ENCODE measurements around the gene NPTN. TPM values are rescaled to one million over a fixed set of nuclear protein-coding genes. Genes with fewer than 3 reads are reported as not detected.

The NPTN gene
- total and polyA plus RNA-seq, 2 donors (not counting 1 experiment from before 2014, with no cell fraction given): 152 to 372 TPM

DNA sequence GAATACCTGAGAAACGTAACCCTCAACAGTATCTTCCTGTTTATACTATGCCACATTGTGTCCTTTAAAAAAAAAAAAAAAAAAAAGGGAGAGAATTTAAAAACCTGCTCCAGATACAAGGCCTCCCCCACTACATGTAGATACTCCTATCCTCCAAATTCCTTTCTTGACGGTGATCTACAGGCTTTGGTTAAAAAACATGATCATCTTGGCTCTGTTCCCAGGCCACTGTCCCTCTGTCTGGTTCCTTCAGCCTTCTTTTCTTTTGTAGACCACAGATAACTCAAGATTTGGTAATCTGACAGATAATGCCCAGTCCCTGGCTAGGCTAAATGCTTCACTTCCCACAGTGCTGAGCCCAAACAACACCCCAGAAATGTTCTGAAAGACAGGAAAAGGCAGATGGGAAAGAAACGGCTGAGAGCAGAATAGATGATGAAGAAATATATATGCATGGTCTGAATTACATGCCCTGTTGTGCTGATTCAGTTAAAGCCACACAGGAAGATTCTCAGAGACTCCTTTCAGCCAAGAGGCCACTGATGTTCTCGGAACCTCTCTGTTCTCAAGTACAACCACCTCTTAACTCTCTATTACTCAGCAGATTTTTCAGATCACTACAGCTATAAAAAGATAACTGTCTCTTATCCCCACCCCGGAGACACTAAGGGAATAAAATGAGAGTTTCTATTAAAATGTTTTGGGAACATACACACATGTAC is 48.3 kb downstream of the NPTN start:
- H2AFZ ChIP-seq (ENCODE audit: low read length): no peak overlapping the region
- no peaks in the 10 kb centered on the region for H3K4me1 ChIP-seq (ENCODE audit: control insufficient read depth, extremely low read depth, insufficient read depth, low read length)
- H3K79me2 ChIP-seq (ENCODE audit: control insufficient read depth, insufficient read depth, low read length): no peaks in the 10 kb centered on the region
- DNase-seq (ENCODE audit: low read depth in 2 of 2): peak in 1 of 2 donors; percentile 15
- H3K9ac ChIP-seq (ENCODE audit: insufficient read depth, low read length): no peak overlapping the region
- no peak overlapping the region for H3K27ac ChIP-seq (ENCODE audit: insufficient read depth, low read length)
- H3K4me3 ChIP-seq (replicated peaks in 1 of 4; ENCODE audit: control extremely low read depth in 1 of 4, insufficient read depth in 1 of 4, low read depth in 3 of 4, low read length in 4 of 4): no peak overlapping the region
- H3K36me3 ChIP-seq (ENCODE audit: control insufficient read depth, insufficient read depth, low read length): peaks cover 7% of the 10 kb centered on the region
- no peak for TF ChIP-seq EZH2 (IDR thresholded peaks at IDR 0.05; ENCODE audit: low read length, missing control alignments)
- TF ChIP-seq, protein P1, sequence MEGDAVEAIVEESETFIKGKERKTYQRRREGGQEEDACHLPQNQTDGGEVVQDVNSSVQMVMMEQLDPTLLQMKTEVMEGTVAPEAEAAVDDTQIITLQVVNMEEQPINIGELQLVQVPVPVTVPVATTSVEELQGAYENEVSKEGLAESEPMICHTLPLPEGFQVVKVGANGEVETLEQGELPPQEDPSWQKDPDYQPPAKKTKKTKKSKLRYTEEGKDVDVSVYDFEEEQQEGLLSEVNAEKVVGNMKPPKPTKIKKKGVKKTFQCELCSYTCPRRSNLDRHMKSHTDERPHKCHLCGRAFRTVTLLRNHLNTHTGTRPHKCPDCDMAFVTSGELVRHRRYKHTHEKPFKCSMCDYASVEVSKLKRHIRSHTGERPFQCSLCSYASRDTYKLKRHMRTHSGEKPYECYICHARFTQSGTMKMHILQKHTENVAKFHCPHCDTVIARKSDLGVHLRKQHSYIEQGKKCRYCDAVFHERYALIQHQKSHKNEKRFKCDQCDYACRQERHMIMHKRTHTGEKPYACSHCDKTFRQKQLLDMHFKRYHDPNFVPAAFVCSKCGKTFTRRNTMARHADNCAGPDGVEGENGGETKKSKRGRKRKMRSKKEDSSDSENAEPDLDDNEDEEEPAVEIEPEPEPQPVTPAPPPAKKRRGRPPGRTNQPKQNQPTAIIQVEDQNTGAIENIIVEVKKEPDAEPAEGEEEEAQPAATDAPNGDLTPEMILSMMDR (conservative IDR thresholded peaks at IDR 0.05 in 1 of 2, IDR thresholded peaks at IDR 0.05 in 1 of 2; ENCODE audit: low read depth in 1 of 2, low read length in 2 of 2): no peak
- H3K4me2 ChIP-seq (ENCODE audit: extremely low read depth, insufficient read depth, low read length): no peak overlapping the region
- H3K9me3 ChIP-seq (ENCODE audit: control insufficient read depth, insufficient read depth, low read depth, low read length): no peaks in the 10 kb centered on the region
- H3K27me3 ChIP-seq (ENCODE audit: control insufficient read depth, insufficient read depth, low read length): no peaks in the 10 kb centered on the region
- no peaks in the 10 kb centered on the region for H4K20me1 ChIP-seq (ENCODE audit: control insufficient read depth, extremely low read depth, insufficient read depth, low read length)

DNA sequence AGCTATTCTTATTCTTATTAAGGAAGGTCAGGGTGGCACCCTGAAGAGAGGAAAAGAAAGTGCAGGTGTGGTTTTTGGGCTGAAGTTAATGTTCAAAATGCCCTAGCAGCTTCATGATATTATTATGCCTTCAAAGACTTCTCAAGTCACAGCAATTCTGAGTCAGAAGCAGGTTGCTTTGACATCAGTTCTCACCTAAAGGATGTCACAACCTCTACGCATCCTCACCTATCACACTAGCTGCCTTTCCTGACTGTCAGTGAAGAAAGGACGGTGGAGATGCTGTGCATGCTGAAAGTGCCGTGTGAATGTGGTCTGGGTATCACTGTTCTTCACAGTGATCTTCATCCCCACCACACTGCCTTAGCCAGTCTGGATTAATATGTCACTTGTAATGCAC is 49.6 kb downstream of the NPTN start:
- Histone ChIP-seq H4K20me1 (ENCODE audit: control insufficient read depth, extremely low read depth, insufficient read depth, low read length) (no peaks in the 10 kb centered on the region), H3K9ac (ENCODE audit: insufficient read depth, low read length) (no peak overlapping the region), H3K27me3 (ENCODE audit: control insufficient read depth, insufficient read depth, low read length) (no peaks in the 10 kb centered on the region), H3K9me3 (ENCODE audit: control insufficient read depth, insufficient read depth, low read depth, low read length) (no peaks in the 10 kb centered on the region), H3K4me2 (ENCODE audit: extremely low read depth, insufficient read depth, low read length) (no peak overlapping the region), H3K36me3 (ENCODE audit: control insufficient read depth, insufficient read depth, low read length) (peaks cover 5% of the 10 kb centered on the region), H3K79me2 (ENCODE audit: control insufficient read depth, insufficient read depth, low read length) (no peaks in the 10 kb centered on the region), H2AFZ (ENCODE audit: low read length) (no peak overlapping the region), H3K4me3 (replicated peaks in 1 of 4; ENCODE audit: control extremely low read depth in 1 of 4, insufficient read depth in 1 of 4, low read depth in 3 of 4, low read length in 4 of 4) (no peak overlapping the region), H3K27ac (ENCODE audit: insufficient read depth, low read length) (no peak overlapping the region), H3K4me1 (ENCODE audit: control insufficient read depth, extremely low read depth, insufficient read depth, low read length) (no peaks in the 10 kb centered on the region)
- TF ChIP-seq, protein P1 (conservative IDR thresholded peaks at IDR 0.05 in 1 of 2, IDR thresholded peaks at IDR 0.05 in 1 of 2; ENCODE audit: low read depth in 1 of 2, low read length in 2 of 2): no peak
- TF ChIP-seq EZH2 (IDR thresholded peaks at IDR 0.05; ENCODE audit: low read length, missing control alignments): no peak
- DNase-seq (ENCODE audit: low read depth in 2 of 2): no peak

GRCh38 chr15:73582851-73583379 is 50.3 kb downstream of the NPTN start:
- Histone ChIP-seq H3K4me3 (replicated peaks in 1 of 4; ENCODE audit: control extremely low read depth in 1 of 4, insufficient read depth in 1 of 4, low read depth in 3 of 4, low read length in 4 of 4) (no peak overlapping the region), H3K79me2 (ENCODE audit: control insufficient read depth, insufficient read depth, low read length) (no peaks in the 10 kb centered on the region), H3K9ac (ENCODE audit: insufficient read depth, low read length) (no peak overlapping the region), H3K27ac (ENCODE audit: insufficient read depth, low read length) (no peak overlapping the region), H2AFZ (ENCODE audit: low read length) (no peak overlapping the region), H3K9me3 (ENCODE audit: control insufficient read depth, insufficient read depth, low read depth, low read length) (no peaks in the 10 kb centered on the region), H4K20me1 (ENCODE audit: control insufficient read depth, extremely low read depth, insufficient read depth, low read length) (no peaks in the 10 kb centered on the region), H3K4me1 (ENCODE audit: control insufficient read depth, extremely low read depth, insufficient read depth, low read length) (no peaks in the 10 kb centered on the region), H3K36me3 (ENCODE audit: control insufficient read depth, insufficient read depth, low read length) (peaks cover 5% of the 10 kb centered on the region), H3K4me2 (ENCODE audit: extremely low read depth, insufficient read depth, low read length) (no peak overlapping the region), H3K27me3 (ENCODE audit: control insufficient read depth, insufficient read depth, low read length) (no peaks in the 10 kb centered on the region)
- DNase-seq (ENCODE audit: low read depth in 2 of 2): no peak
- TF ChIP-seq, protein P1 (conservative IDR thresholded peaks at IDR 0.05 in 1 of 2, IDR thresholded peaks at IDR 0.05 in 1 of 2; ENCODE audit: low read depth in 1 of 2, low read length in 2 of 2): no peak
- TF ChIP-seq EZH2 (IDR thresholded peaks at IDR 0.05; ENCODE audit: low read length, missing control alignments): no peak
